ENCODE results near the gene CD68. TPM values are rescaled to one million over a fixed set of nuclear protein-coding genes. Genes with fewer than 3 reads are reported as not detected.
A peak's percentile ranks its signal among the peaks of the same experiment; 100 is the strongest.

The CD68 gene
- total RNA-seq, 3 donors from 2014 or later: 4.8 to 5.3 (median 4.9) TPM

GRCh38 chr17:7555320-7555948 is 24.0 kb upstream of the CD68 start:
- Mint-ChIP-seq H3K4me3 (no peak overlapping the region), H3K36me3 (ENCODE audit: insufficient read depth) (peaks cover 4% of the 10 kb centered on the region), H3K4me1 (ENCODE audit: low read depth) (peaks cover 65% of the 10 kb centered on the region), H3K9me3 (no peaks in the 10 kb centered on the region), H3K27me3 (ENCODE audit: low read depth) (no peaks in the 10 kb centered on the region)
- DNase-seq: no peak
- ATAC-seq: no peak

GRCh38 chr17:7556627-7557026 is 22.8 kb upstream of the CD68 start:
- no peak overlapping the region for H3K4me3 Mint-ChIP-seq
- DNase-seq (no peak), ATAC-seq (no peak)
- H3K36me3 Mint-ChIP-seq (ENCODE audit: insufficient read depth): peaks cover 4% of the 10 kb centered on the region
- H3K9me3 Mint-ChIP-seq: no peaks in the 10 kb centered on the region
- no peaks in the 10 kb centered on the region for H3K27me3 Mint-ChIP-seq (ENCODE audit: low read depth)
- H3K4me1 Mint-ChIP-seq (ENCODE audit: low read depth): peaks cover 60% of the 10 kb centered on the region

DNA sequence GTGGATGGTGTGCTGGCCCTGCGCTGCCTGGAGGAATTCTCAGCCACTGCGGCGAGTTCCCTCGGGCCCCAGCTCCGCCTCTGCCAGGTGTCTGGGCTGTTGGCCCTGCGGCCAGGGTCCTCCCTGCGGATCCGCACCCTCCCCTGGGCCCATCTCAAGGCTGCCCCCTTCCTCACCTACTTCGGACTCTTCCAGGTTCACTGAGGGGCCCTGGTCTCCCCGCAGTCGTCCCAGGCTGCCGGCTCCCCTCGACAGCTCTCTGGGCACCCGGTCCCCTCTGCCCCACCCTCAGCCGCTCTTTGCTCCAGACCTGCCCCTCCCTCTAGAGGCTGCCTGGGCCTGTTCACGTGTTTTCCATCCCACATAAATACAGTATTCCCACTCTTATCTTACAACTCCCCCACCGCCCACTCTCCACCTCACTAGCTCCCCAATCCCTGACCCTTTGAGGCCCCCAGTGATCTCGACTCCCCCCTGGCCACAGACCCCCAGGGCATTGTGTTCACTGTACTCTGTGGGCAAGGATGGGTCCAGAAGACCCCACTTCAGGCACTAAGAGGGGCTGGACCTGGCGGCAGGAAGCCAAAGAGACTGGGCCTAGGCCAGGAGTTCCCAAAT is 22.2 kb upstream of the CD68 start:
- peaks cover 56% of the 10 kb centered on the region for H3K4me1 Mint-ChIP-seq (ENCODE audit: low read depth)
- no peak overlapping the region for H3K4me3 Mint-ChIP-seq
- no peaks in the 10 kb centered on the region for H3K9me3 Mint-ChIP-seq
- H3K27me3 Mint-ChIP-seq (ENCODE audit: low read depth): no peaks in the 10 kb centered on the region
- DNase-seq (no peak), ATAC-seq (no peak)
- H3K36me3 Mint-ChIP-seq (ENCODE audit: insufficient read depth): peaks cover 4% of the 10 kb centered on the region

GRCh38 chr17:7557775-7558543 is 21.5 kb upstream of the CD68 start:
- no peaks in the 10 kb centered on the region for H3K27me3 Mint-ChIP-seq (ENCODE audit: low read depth)
- no peak for DNase-seq
- H3K9me3 Mint-ChIP-seq: no peaks in the 10 kb centered on the region
- H3K4me3 Mint-ChIP-seq: peak overlapping the region; percentile 45
- peaks cover 9% of the 10 kb centered on the region for H3K36me3 Mint-ChIP-seq (ENCODE audit: insufficient read depth)
- H3K4me1 Mint-ChIP-seq (ENCODE audit: low read depth): peaks cover 55% of the 10 kb centered on the region
- no peak for ATAC-seq

DNA sequence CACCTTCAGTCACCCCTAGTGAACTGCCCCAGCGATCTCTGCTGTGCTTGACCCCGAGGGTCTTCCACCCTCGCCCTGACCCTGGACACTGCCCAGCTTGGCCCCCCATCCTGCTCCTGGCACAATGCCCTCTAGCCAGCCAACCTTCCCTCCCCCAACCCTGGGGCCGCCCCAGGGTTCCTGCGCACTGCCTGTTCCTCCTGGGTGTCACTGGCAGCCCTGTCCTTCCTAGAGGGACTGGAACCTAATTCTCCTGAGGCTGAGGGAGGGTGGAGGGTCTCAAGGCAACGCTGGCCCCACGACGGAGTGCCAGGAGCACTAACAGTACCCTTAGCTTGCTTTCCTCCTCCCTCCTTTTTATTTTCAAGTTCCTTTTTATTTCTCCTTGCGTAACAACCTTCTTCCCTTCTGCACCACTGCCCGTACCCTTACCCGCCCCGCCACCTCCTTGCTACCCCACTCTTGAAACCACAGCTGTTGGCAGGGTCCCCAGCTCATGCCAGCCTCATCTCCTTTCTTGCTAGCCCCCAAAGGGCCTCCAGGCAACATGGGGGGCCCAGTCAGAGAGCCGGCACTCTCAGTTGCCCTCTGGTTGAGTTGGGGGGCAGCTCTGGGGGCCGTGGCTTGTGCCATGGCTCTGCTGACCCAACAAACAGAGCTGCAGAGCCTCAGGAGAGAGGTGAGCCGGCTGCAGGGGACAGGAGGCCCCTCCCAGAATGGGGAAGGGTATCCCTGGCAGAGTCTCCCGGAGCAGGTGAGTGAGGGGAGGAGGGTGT is 20.7 kb upstream of the CD68 start, which contains the start of gene TNFSF13:
TNFSF13 (plus strand) TSS at position 207 of the 776 bp plus-strand sequence; CDS start at position 497, 290 bp downstream.
- ATAC-seq (no peak), DNase-seq (no peak)
- peaks cover 47% of the 10 kb centered on the region for H3K4me1 Mint-ChIP-seq (ENCODE audit: low read depth)
- peak within 1 kb of the TSS; percentile 45 for H3K4me3 Mint-ChIP-seq
- H3K27me3 Mint-ChIP-seq (ENCODE audit: low read depth): no peaks in the 10 kb centered on the region
- no peaks in the 10 kb centered on the region for H3K9me3 Mint-ChIP-seq
- H3K36me3 Mint-ChIP-seq (ENCODE audit: insufficient read depth): peaks cover 9% of the 10 kb centered on the region

- DNase-seq: no peak
- no peak for ATAC-seq
- Mint-ChIP-seq H3K36me3 (ENCODE audit: insufficient read depth) (peaks cover 11% of the 10 kb centered on the region), H3K9me3 (no peaks in the 10 kb centered on the region), H3K27me3 (ENCODE audit: low read depth) (no peaks in the 10 kb centered on the region), H3K4me1 (ENCODE audit: low read depth) (peaks cover 48% of the 10 kb centered on the region), H3K4me3 (peak overlapping the region; percentile 96)
Measured at GRCh38 chr17:7559320-7560171, 19.9 kb upstream of the CD68 start.

DNA sequence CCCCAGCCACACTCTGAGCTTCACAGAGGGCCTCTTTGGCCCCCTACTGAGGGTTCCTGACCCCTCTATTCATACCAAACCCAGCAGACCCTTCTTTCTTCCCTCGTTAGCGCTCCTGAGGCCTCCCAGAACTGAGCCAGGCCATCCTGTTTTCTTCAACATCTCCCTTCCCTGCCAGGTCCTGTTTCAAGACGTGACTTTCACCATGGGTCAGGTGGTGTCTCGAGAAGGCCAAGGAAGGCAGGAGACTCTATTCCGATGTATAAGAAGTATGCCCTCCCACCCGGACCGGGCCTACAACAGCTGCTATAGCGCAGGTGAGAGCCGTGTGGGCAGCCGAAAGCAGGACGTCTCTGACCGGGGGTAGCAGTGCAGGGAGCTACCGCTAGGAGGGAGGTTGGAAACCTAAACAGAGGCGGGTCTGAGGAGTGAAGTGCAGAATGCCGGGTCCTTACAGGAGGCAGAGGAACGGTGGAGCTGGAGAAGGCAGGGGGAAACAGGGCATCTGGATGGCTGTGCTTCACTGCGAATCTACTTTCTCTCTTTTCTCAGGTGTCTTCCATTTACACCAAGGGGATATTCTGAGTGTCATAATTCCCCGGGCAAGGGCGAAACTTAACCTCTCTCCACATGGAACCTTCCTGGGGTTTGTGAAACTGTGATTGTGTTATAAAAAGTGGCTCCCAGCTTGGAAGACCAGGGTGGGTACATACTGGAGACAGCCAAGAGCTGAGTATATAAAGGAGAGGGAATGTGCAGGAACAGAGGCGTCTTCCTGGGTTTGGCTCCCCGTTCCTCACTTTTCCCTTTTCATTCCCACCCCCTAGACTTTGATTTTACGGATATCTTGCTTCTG is 19.0 kb upstream of the CD68 start:
- H3K4me3 Mint-ChIP-seq: peak overlapping the region; percentile 96
- no peaks in the 10 kb centered on the region for H3K27me3 Mint-ChIP-seq (ENCODE audit: low read depth)
- H3K4me1 Mint-ChIP-seq (ENCODE audit: low read depth): peaks cover 40% of the 10 kb centered on the region
- H3K9me3 Mint-ChIP-seq: no peaks in the 10 kb centered on the region
- DNase-seq (peak; percentile 44), ATAC-seq (peak in 1 of 2 donors; percentile 16)
- peaks cover 16% of the 10 kb centered on the region for H3K36me3 Mint-ChIP-seq (ENCODE audit: insufficient read depth)

DNA sequence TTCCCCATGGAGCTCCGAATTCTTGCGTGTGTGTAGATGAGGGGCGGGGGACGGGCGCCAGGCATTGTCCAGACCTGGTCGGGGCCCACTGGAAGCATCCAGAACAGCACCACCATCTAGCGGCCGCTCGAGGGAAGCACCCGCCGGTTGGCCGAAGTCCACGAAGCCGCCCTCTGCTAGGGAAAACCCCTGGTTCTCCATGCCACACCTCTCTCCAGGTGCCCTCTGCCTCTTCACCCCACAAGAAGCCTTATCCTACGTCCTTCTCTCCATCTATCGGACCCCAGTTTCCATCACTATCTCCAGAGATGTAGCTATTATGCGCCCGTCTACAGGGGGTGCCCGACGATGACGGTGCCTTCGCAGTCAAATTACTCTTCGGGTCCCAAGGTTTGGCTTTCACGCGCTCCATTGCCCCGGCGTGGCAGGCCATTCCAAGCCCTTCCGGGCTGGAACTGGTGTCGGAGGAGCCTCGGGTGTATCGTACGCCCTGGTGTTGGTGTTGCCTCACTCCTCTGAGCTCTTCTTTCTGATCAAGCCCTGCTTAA is 18.3 kb upstream of the CD68 start:
- H3K27me3 Mint-ChIP-seq (ENCODE audit: low read depth): no peaks in the 10 kb centered on the region
- ATAC-seq (peak; percentile 68 to 72), DNase-seq (peak; percentile 78)
- H3K9me3 Mint-ChIP-seq: no peaks in the 10 kb centered on the region
- H3K4me1 Mint-ChIP-seq (ENCODE audit: low read depth): peaks cover 36% of the 10 kb centered on the region
- peak overlapping the region; percentile 96 for H3K4me3 Mint-ChIP-seq
- H3K36me3 Mint-ChIP-seq (ENCODE audit: insufficient read depth): peaks cover 16% of the 10 kb centered on the region

GRCh38 chr17:7561589-7562207 is 17.7 kb upstream of the CD68 start, which contains the start of gene SENP3:
Gene SENP3 (plus strand): TSS chr17:7561919. CDS start chr17:7563077, 1,158 bp downstream.
- Mint-ChIP-seq H3K4me1 (ENCODE audit: low read depth) (peaks cover 36% of the 10 kb centered on the region), H3K4me3 (peak within 1 kb of the TSS; percentile 96), H3K9me3 (no peaks in the 10 kb centered on the region), H3K27me3 (ENCODE audit: low read depth) (no peaks in the 10 kb centered on the region), H3K36me3 (ENCODE audit: insufficient read depth) (peaks cover 12% of the 10 kb centered on the region)
- ATAC-seq: peak; percentile 89 to 91
- DNase-seq: peak; percentile 88

GRCh38 chr17:7562208-7562605 is 17.2 kb upstream of the CD68 start:
- no peaks in the 10 kb centered on the region for H3K9me3 Mint-ChIP-seq
- no peak for DNase-seq
- peak; percentile 22 to 24 for ATAC-seq

DNA sequence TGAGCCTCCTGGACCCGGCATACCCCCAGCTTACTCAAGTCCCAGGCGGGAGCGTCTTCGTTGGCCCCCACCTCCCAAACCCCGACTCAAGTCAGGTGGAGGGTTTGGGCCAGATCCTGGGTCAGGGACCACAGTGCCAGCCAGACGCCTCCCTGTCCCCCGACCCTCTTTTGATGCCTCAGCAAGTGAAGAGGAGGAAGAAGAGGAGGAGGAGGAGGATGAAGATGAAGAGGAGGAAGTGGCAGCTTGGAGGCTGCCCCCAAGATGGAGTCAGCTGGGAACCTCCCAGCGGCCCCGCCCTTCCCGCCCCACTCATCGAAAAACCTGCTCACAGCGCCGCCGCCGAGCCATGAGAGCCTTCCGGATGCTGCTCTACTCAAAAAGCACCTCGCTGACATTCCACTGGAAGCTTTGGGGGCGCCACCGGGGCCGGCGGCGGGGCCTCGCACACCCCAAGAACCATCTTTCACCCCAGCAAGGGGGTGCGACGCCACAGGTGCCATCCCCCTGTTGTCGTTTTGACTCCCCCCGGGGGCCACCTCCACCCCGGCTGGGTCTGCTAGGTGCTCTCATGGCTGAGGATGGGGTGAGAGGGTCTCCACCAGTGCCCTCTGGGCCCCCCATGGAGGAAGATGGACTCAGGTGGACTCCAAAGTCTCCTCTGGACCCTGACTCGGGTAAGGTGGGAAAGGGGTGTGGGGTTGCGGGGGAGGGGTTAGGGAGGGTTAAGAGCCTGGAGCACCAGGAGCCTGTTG is 16.1 kb upstream of the CD68 start:
- Mint-ChIP-seq H3K4me3 (peak overlapping the region; percentile 96), H3K9me3 (no peaks in the 10 kb centered on the region), H3K27me3 (ENCODE audit: low read depth) (no peaks in the 10 kb centered on the region), H3K4me1 (ENCODE audit: low read depth) (peaks cover 39% of the 10 kb centered on the region), H3K36me3 (ENCODE audit: insufficient read depth) (peaks cover 19% of the 10 kb centered on the region)
- DNase-seq (no peak), ATAC-seq (no peak)

More at GRCh38 chr17:7562208-7562605, 17.2 kb upstream of the CD68 start:
- H3K36me3 Mint-ChIP-seq (ENCODE audit: insufficient read depth): peaks cover 14% of the 10 kb centered on the region
- peak overlapping the region; percentile 96 for H3K4me3 Mint-ChIP-seq
- H3K27me3 Mint-ChIP-seq (ENCODE audit: low read depth): no peaks in the 10 kb centered on the region
- H3K4me1 Mint-ChIP-seq (ENCODE audit: low read depth): peaks cover 38% of the 10 kb centered on the region
